Activated naive CD4-positive, alpha-beta T cell treated with anti-CD3 and anti-CD28 coated beads, Interleukin-2, amount 50 U/mL, for 72 hours (primary cell): ENCODE measurements around the gene COL6A1. TPM values are rescaled to one million over a fixed set of nuclear protein-coding genes. Genes with fewer than 3 reads are reported as not detected.
A peak's percentile ranks its signal among the peaks of the same experiment; 100 is the strongest.
"Not testable (repeated sequence)": the region's sequence is repeated elsewhere in the genome, so short reads cannot be mapped to it uniquely, and the experiment has no call there.

Experiments
- ATAC-seq, 2 donors: fragments of 150-1000 bp; cut with Tn5 transposase; 2 replicates each; pipeline ENCODE4 v1.10.0; 2021; ENCODE audit warnings: mild to moderate bottlenecking in 2 of 2, moderate library complexity in 2 of 2
- DNase-seq, 2 donors: peaks; one replicate each; pipeline ENCODE4 v3.0.0; 2021 to 2022; ENCODE audit warnings: low spot score in 2 of 2
- H3K27ac Mint-ChIP-seq, 2 donors: one replicate each; pipeline ENCODE4 v1.8.0; 2022; ENCODE audit warnings: mild to moderate bottlenecking in 2 of 2, mixed read lengths in 2 of 2
- H3K36me3 Mint-ChIP-seq, 2 donors: one replicate each; pipeline ENCODE4 v1.8.0; 2022; ENCODE audit warnings: mixed read lengths in 2 of 2
- H3K9me3 Mint-ChIP-seq, 2 donors: one replicate each; pipeline ENCODE4 v1.8.0; 2022; ENCODE audit warnings: mixed read lengths in 2 of 2
- total RNA-seq, 2 donors: library from RNA; stranded (reverse); gene quantifications; one replicate each; pipeline ENCODE4 v1.2.3, GENCODE V29; 2022

The COL6A1 gene
- total RNA-seq, 2 donors from 2014 or later, result 2.0 to 4.7 TPM

- peaks cover 0 to 14% of the 10 kb centered on the region in 2 donors for H3K36me3 Mint-ChIP-seq
Observed at GRCh38 chr21:46004168-46004861, 22.7 kb downstream of the COL6A1 start.

DNA sequence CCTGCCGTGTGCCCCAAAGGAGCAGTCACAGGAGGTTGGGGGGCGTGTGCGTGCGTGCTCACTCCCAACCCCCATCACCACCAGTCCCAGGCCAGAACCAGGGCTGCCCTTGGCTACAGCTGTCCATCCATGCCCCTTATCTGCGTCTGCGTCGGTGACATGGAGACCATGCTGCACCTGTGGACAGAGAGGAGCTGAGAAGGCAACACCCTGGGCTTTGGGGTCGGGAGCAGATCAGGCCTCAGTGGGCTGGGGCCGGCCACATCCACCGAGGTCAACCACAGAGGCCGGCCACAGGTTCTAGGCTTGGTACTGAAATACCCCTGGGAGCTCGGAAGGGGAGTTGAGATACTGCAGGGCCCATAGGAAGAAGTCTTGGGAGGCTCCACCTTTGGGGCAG lies 23.5 kb downstream of the COL6A1 start:
- no peak overlapping the region for H3K27ac Mint-ChIP-seq
- DNase-seq (peak in 1 of 2 donors; percentile 1), ATAC-seq (no peak)
- H3K9me3 Mint-ChIP-seq, result peaks cover 0 to 5% of the 10 kb centered on the region in 2 donors
- peaks cover 0 to 14% of the 10 kb centered on the region in 2 donors for H3K36me3 Mint-ChIP-seq

More at GRCh38 chr21:46004168-46004861, 22.7 kb downstream of the COL6A1 start:
- ATAC-seq, result no peak
- DNase-seq, result peak in 1 of 2 donors; percentile 1
- H3K9me3 Mint-ChIP-seq, result peaks cover 0 to 5% of the 10 kb centered on the region in 2 donors
- H3K27ac Mint-ChIP-seq, result no peak overlapping the region

GRCh38 chr21:46005481-46005881 lies 23.9 kb downstream of the COL6A1 start:
- no peak for ATAC-seq
- Mint-ChIP-seq H3K36me3 (peaks cover 0 to 14% of the 10 kb centered on the region in 2 donors), H3K9me3 (peaks cover 0 to 5% of the 10 kb centered on the region in 2 donors), H3K27ac (no peak overlapping the region)
- no peak for DNase-seq

- not testable (repeated sequence) for H3K27ac Mint-ChIP-seq, H3K9me3 Mint-ChIP-seq, ATAC-seq, DNase-seq
- peaks cover 0 to 14% of the 10 kb centered on the region in 2 donors for H3K36me3 Mint-ChIP-seq
Observed at GRCh38 chr21:46005894-46006546, 24.4 kb downstream of the COL6A1 start.

GRCh38 chr21:46006547-46007491 lies 25.2 kb downstream of the COL6A1 start:
- H3K36me3 Mint-ChIP-seq, result peaks cover 0 to 14% of the 10 kb centered on the region in 2 donors
- peak overlapping the region in 1 of 2 donors; percentile 63 for H3K27ac Mint-ChIP-seq
- DNase-seq (no peak), ATAC-seq (no peak)
- H3K9me3 Mint-ChIP-seq, result peaks cover 0 to 5% of the 10 kb centered on the region in 2 donors

DNA sequence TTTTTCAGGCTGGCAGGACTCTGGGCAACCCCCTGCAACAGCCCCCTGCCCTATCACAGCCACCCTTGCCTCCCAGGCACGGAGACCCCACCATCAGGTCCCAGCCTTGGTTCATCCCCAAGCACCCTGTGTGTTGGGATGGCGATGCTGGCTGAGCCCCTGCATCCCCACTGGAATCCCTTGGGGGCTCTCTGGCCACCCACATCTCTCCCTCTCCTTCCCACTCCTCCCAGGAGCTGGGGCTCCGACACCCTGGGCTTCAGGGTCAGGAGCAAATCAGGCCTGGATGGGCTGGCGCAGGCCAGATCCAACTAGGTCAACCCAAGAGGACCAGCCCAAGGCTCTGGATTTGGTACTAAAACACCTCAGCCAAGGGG lies 25.9 kb downstream of the COL6A1 start:
- no peak for DNase-seq
- ATAC-seq, result no peak
- H3K27ac Mint-ChIP-seq, result peak overlapping the region in 1 of 2 donors; percentile 63
- peaks cover 0 to 14% of the 10 kb centered on the region in 2 donors for H3K36me3 Mint-ChIP-seq
- H3K9me3 Mint-ChIP-seq, result peaks cover 0 to 5% of the 10 kb centered on the region in 2 donors

DNA sequence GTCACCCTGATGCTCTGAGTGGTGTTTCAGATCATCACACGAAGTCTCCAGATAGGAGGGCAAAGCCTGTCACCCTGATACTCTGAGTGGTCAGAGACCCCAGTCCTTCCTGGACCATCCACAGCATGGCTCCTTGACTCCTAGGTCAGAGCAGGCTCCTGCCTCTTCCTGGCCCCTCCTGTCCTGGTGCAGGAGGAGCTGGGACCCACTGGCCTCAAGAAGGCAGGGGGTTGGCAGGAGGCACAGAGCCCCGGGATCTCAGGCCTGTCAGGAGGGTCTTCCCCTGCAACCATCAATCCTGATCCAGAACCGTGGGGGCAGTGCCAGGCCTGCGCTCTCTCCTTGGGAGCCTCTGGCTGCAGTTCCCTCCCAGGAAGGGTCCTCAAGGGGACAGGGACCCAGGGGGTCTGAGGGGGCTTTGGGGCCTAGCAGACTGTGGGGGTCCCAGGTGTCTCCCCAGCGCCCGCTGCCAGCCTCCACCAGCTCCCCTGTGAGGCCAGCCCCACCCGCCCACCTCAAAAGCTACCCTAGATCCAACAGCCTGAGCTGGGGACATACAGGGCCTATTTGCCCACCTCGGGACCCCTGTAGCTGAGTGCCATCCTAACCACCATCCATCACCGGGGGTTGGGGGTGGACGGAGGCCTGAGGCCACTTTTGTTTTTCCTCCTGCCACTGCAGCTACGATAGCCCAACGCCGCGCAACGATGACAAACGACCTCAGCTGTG lies 27.5 kb downstream of the COL6A1 start:
- H3K9me3 Mint-ChIP-seq, result peaks cover 0 to 5% of the 10 kb centered on the region in 2 donors
- peaks cover 0 to 14% of the 10 kb centered on the region in 2 donors for H3K36me3 Mint-ChIP-seq
- ATAC-seq (no peak), DNase-seq (no peak)
- H3K27ac Mint-ChIP-seq, result no peak overlapping the region

- Mint-ChIP-seq H3K27ac (no peak overlapping the region), H3K9me3 (peaks cover 0 to 5% of the 10 kb centered on the region in 2 donors), H3K36me3 (peaks cover 0 to 14% of the 10 kb centered on the region in 2 donors)
- DNase-seq (no peak), ATAC-seq (no peak)
Observed at GRCh38 chr21:46009951-46010705, 28.6 kb downstream of the COL6A1 start.

- ATAC-seq (no peak), DNase-seq (no peak)
- Mint-ChIP-seq H3K27ac (no peak overlapping the region), H3K9me3 (peaks cover 0 to 5% of the 10 kb centered on the region in 2 donors), H3K36me3 (peaks cover 0 to 14% of the 10 kb centered on the region in 2 donors)
Observed at GRCh38 chr21:46011267-46011967, 29.8 kb downstream of the COL6A1 start.

DNA sequence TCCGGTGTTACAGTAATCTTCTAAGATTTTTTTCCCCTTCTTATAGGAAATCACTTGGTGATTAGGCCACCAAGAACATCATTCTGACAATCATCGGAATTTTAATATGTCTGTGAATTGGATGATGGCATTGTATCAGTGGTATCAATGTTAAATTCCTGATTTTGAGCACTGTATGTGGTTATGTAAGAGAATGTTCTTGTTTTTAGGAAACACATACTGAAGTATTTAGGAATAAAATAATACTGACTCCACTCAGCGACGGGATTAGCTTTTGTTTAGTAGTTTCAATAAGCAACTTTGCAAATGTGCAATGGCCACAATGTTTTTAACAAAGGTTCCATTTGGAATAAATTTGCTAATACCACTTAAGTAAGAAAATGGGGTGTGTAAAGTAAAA lies 30.6 kb downstream of the COL6A1 start:
- Mint-ChIP-seq H3K9me3 (peaks cover 0 to 5% of the 10 kb centered on the region in 2 donors), H3K36me3 (peaks cover 0 to 14% of the 10 kb centered on the region in 2 donors), H3K27ac (no peak overlapping the region)
- ATAC-seq (no peak), DNase-seq (no peak)

GRCh38 chr21:46014828-46015227 lies 33.3 kb downstream of the COL6A1 start:
- no peak for DNase-seq
- no peak for ATAC-seq
- no peaks in the 10 kb centered on the region for H3K36me3 Mint-ChIP-seq
- H3K9me3 Mint-ChIP-seq, result no peaks in the 10 kb centered on the region
- no peak overlapping the region for H3K27ac Mint-ChIP-seq

DNA sequence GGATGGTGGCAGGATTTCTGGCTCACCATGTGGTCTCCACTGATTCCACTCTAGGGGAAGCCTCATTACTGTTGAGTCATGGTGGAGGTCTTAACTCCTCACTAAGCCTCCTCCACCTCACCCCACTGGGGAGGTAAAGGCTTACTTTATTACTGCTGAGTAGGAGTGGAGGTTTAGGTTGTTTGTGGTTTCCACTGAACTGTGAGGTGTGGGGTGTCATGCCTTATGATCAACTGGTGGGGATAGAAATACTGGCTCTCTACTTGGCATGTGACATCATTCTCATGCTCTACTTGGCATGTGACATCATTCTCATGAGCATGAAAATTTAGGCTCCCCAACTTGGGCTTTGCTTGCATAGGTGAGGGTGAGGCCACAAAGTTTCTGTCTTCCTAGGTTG lies 35.6 kb downstream of the COL6A1 start:
- no peaks in the 10 kb centered on the region for H3K9me3 Mint-ChIP-seq
- no peaks in the 10 kb centered on the region for H3K36me3 Mint-ChIP-seq
- ATAC-seq (no peak), DNase-seq (no peak)
- no peak overlapping the region for H3K27ac Mint-ChIP-seq

- no peak for DNase-seq
- Mint-ChIP-seq H3K36me3 (no peaks in the 10 kb centered on the region), H3K27ac (no peak overlapping the region), H3K9me3 (no peaks in the 10 kb centered on the region)
- ATAC-seq, result no peak
Observed at GRCh38 chr21:46017695-46018094, 36.1 kb downstream of the COL6A1 start.

GRCh38 chr21:46018615-46019014 lies 37.0 kb downstream of the COL6A1 start:
- DNase-seq, result no peak
- H3K27ac Mint-ChIP-seq, result no peak overlapping the region
- ATAC-seq, result no peak
- no peaks in the 10 kb centered on the region for H3K36me3 Mint-ChIP-seq
- no peaks in the 10 kb centered on the region for H3K9me3 Mint-ChIP-seq

GRCh38 chr21:46020581-46020980 lies 39.0 kb downstream of the COL6A1 start:
- DNase-seq (no peak), ATAC-seq (no peak)
- H3K27ac Mint-ChIP-seq, result no peak overlapping the region
- H3K9me3 Mint-ChIP-seq, result no peaks in the 10 kb centered on the region
- H3K36me3 Mint-ChIP-seq, result no peaks in the 10 kb centered on the region
